ENCODE data around the gene EAPP. TPM values are rescaled to one million over a fixed set of nuclear protein-coding genes. Genes with fewer than 3 reads are reported as not detected.

EAPP gene
- total and polyA plus RNA-seq, 2 of the 4 experiments (the other 2 are of a cell fraction), result 29.9 to 32.3 TPM

DNA sequence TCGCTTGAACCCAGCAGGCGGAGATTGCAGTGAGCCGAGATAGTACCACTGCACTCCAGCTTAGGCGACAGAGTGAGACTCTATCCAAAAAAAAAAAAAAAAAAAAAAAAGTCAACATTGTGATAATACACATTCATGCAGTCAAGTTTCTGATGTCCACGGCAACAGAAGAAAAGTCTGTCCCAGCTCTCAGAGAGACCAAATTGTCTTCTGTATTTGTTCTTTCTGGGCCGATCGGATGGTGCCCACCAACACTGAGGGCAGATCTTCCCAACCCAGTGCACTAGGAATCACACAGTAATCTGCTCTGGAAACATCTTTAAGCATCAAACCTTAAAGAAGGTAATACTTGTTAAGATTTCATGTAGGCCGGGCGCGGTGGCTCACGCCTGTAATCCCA is 31.6 kb downstream of the EAPP start:
- intact Hi-C loops (cut with micrococcal nuclease), result no loop called here
- Histone ChIP-seq H4K8ac (ENCODE audit: low read depth in 2 of 2, low read length in 2 of 2) (no peak overlapping the region), H3K27me3 (ENCODE audit: control insufficient read depth, insufficient read depth, low read length) (no peaks in the 10 kb centered on the region), H2BK120ac (ENCODE audit: low read depth, low read length) (no peak overlapping the region), H2BK5ac (ENCODE audit: low read depth, low read length, poor library complexity, severe bottlenecking) (no peak overlapping the region), H4K91ac (ENCODE audit: insufficient read depth, low read depth, low read length) (no peak overlapping the region), H3K4ac (ENCODE audit: low read depth, low read length) (no peak overlapping the region), H2AK5ac (ENCODE audit: low read depth, low read length) (no peak overlapping the region), H3K14ac (replicated peaks; ENCODE audit: low read depth, low read length) (no peak overlapping the region), H2AFZ (replicated peaks; ENCODE audit: low read length, poor library complexity) (no peak overlapping the region), H3K79me1 (ENCODE audit: low read depth in 1 of 2, low read length in 2 of 2) (no peaks in the 10 kb centered on the region), H3K27ac (ENCODE audit: insufficient read depth, low read length) (no peak overlapping the region), H3K9ac (ENCODE audit: low read depth, low read length) (no peak overlapping the region), H3K4me2 (ENCODE audit: low read depth, low read length) (no peak overlapping the region), H3K36me3 (ENCODE audit: control insufficient read depth, insufficient read depth, low read length) (no peaks in the 10 kb centered on the region), H3K23ac (ENCODE audit: low read depth, low read length) (no peak overlapping the region), H2AK9ac (replicated peaks; ENCODE audit: low read depth, low read length, poor library complexity) (no peak overlapping the region), H4K20me1 (ENCODE audit: insufficient read depth, low read length) (no peaks in the 10 kb centered on the region), H3K4me3 (ENCODE audit: insufficient read depth, low read depth, low read length) (no peak overlapping the region), H3K56ac (ENCODE audit: extremely low read depth, insufficient read depth, low read length) (no peak overlapping the region), H3K9me3 (ENCODE audit: control insufficient read depth, insufficient read depth, low read length) (no peaks in the 10 kb centered on the region), H3K4me1 (ENCODE audit: control insufficient read depth, insufficient read depth, low read length) (peaks cover 2% of the 10 kb centered on the region), H4K5ac (ENCODE audit: low read depth, low read length) (no peak overlapping the region), H2BK20ac (ENCODE audit: low read depth, low read length) (no peak overlapping the region), H3K9me1 (ENCODE audit: insufficient read depth, low read length) (no peaks in the 10 kb centered on the region), H2BK15ac (ENCODE audit: low read depth, low read length) (no peak overlapping the region), H3K18ac (ENCODE audit: low read depth, low read length) (no peak overlapping the region)
- TF ChIP-seq MXI1 (IDR thresholded peaks at IDR 0.05; ENCODE audit: borderline replicate concordance, low read depth, low read length), result no peak
- TF ChIP-seq MAZ (IDR thresholded peaks at IDR 0.05; ENCODE audit: borderline replicate concordance, low read depth, low read length), result no peak
- TF ChIP-seq, protein P1, sequence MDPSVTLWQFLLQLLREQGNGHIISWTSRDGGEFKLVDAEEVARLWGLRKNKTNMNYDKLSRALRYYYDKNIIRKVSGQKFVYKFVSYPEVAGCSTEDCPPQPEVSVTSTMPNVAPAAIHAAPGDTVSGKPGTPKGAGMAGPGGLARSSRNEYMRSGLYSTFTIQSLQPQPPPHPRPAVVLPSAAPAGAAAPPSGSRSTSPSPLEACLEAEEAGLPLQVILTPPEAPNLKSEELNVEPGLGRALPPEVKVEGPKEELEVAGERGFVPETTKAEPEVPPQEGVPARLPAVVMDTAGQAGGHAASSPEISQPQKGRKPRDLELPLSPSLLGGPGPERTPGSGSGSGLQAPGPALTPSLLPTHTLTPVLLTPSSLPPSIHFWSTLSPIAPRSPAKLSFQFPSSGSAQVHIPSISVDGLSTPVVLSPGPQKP (IDR thresholded peaks at IDR 0.05; ENCODE audit: borderline replicate concordance, low read depth, low read length), result no peak
- TF ChIP-seq FOS (IDR thresholded peaks at IDR 0.05; ENCODE audit: low read depth, low read length), result no peak
- TF ChIP-seq, protein P2, sequence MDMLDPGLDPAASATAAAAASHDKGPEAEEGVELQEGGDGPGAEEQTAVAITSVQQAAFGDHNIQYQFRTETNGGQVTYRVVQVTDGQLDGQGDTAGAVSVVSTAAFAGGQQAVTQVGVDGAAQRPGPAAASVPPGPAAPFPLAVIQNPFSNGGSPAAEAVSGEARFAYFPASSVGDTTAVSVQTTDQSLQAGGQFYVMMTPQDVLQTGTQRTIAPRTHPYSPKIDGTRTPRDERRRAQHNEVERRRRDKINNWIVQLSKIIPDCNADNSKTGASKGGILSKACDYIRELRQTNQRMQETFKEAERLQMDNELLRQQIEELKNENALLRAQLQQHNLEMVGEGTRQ (IDR thresholded peaks at IDR 0.05; ENCODE audit: low read depth, low read length), result no peak
- TF ChIP-seq SMC3 (IDR thresholded peaks at IDR 0.05; ENCODE audit: low read depth, low read length), result no peak
- TF ChIP-seq, protein P3, sequence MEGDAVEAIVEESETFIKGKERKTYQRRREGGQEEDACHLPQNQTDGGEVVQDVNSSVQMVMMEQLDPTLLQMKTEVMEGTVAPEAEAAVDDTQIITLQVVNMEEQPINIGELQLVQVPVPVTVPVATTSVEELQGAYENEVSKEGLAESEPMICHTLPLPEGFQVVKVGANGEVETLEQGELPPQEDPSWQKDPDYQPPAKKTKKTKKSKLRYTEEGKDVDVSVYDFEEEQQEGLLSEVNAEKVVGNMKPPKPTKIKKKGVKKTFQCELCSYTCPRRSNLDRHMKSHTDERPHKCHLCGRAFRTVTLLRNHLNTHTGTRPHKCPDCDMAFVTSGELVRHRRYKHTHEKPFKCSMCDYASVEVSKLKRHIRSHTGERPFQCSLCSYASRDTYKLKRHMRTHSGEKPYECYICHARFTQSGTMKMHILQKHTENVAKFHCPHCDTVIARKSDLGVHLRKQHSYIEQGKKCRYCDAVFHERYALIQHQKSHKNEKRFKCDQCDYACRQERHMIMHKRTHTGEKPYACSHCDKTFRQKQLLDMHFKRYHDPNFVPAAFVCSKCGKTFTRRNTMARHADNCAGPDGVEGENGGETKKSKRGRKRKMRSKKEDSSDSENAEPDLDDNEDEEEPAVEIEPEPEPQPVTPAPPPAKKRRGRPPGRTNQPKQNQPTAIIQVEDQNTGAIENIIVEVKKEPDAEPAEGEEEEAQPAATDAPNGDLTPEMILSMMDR (conservative IDR thresholded peaks at IDR 0.05; ENCODE audit: low read depth, low read length), result no peak
- no peak for TF ChIP-seq CHD1 (IDR thresholded peaks at IDR 0.05; ENCODE audit: low read depth, low read length)
- ChIA-PET CTCF (no interaction called here), POLR2A (ENCODE audit: unreplicated experiment) (no interaction called here)
- ATAC-seq (ENCODE audit: low read depth) (no peak), DNase-seq (no peak)
- BruUV-seq (replicated peaks), result no TSS peak
- dilution Hi-C loops (cut with HindIII; ENCODE audit: low sequenced_read_pairs, unreplicated experiment), result no loop called here
- in situ Hi-C loops (cut with MboI; ENCODE audit: low sequenced_read_pairs), result no loop called here
- WGBS, 2 experiments (ENCODE audit: extremely low coverage in 2 of 2, insufficient read length in 1 of 2), result 100% methylated on average over 1 of the region's 11 CpGs; no CpG with 5 or more reads in 1 of the 2 experiments

Measured in IMR-90 (cell line).